GM19099 (cell line): ENCODE measurements around the gene ENDOD1.

Experiments used
- POLR2A ChIP-seq: IDR thresholded peaks from 3 replicates; pipeline ENCODE4 v1.6.1; 2011; ENCODE audit warnings: low read depth; ENCODE audit not compliant: insufficient read length; ENCODE audit errors: extremely low read depth

The ENDOD1 gene

DNA sequence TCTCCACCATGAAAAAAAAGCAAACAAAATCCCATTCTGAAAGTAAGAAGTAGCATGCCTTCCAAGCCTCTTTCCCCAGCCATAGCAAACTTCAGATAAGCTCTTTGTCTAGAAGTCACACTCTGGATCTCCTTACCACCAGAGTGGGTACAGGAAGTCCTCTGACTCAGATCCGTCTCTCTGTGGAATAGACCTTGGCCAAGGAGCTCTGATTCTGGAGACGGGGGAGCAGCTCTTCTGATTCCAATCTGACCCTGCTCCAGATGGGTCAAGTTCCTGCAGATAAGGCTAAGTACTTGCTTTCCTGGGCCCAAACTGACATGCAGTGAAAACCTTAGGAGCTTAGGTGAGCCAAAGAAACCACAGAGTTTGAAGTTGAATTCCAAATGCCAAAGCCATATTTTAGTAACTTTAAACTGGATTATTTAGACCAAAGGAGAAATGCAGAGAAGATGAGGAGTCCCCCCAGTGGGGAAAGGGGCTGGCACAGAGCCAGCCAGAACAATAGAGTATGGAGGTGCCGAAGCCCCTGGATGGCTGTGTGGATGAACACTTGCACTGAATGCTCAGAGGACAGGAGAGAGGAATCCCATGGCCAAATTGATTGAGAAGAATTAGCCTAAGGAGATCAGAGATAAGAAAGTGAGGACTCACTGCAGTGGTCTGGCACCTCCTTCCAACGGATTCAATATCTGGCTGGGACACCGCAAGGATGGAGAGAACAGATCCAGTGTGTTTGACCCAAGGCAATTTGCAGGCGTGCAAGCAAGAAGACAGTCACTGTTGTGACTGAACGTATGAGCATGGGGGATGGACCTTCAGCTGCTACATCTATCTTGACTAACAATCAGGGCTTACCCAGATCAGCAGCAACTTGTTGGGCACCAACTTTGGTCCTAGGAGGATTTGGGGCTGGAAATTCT is 54.9 kb downstream of the ENDOD1 start:
- no peak for TF ChIP-seq POLR2A

DNA sequence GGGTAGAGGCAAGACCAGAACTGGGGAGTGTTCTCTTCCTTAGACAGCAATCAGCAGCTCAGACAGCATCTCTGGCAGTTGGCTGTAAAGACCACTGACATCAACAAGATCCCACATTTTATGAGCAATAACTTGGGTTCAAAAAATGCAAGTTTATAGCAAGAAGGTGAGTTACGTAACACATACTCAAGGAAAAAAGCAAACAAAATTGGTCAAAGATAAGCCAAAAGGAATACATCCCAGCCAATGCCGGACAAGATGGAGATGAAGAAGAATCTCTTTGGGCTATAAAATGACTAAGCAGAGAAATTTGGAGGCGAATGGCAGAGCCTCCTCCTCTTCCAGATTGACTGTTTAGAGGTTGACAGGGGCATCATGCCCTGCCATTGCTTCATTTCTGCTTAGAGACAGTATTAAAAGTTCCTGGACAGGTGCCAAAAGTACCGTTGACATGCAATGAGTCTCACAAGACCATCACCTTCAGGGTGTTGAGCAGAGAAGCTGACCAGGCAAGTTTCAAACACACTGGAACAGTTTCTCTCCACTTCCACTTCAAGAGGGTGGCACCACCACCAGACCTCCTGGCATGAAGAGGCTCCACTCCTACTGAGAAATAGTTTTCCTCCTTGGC is 55.9 kb downstream of the ENDOD1 start:
- TF ChIP-seq POLR2A: no peak

DNA sequence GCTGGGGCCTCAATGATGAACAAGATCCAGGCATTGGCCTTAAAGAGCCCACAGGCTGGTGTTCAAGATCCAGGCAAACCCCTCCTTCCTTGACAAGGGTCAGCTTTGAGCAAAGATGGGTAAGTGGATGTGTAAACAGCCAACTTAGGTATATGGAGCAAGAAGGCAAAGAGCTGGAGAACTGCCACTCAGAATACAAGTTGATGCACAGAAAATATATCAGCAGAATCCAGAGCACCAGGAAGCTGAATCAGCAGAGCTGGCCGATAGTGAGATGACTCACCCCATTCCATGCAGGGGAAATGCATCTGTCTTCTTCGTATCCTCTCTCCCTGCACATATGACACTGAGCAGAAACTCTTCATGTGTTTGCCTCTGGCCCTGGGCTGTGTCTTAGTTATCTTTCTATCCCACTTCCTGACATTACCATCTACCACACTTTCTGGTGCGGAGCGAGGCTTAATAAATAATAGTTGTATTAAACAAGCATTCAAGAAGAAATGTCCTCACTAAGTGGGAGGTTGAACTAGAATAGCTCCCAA is 57.8 kb downstream of the ENDOD1 start:
- no peak for TF ChIP-seq POLR2A

DNA sequence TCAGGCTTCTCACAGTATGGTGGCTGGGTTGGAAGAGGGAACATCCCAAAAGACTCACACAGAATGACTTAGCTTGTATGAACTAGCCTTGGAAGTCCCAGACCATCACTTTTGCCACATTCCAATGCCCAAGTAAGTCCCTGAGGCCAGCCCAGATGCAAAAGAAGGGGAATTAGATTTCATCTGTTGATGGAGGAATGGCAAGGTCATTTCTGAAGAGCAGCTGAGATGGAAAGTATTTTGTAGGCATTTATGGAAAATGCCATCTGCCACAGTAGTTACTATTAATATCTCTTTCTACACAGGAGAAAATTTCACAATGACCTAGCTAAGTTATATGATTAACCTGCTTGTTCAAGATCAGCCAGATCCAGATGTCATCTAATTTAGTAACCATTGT is 58.8 kb downstream of the ENDOD1 start:
- no peak for TF ChIP-seq POLR2A

DNA sequence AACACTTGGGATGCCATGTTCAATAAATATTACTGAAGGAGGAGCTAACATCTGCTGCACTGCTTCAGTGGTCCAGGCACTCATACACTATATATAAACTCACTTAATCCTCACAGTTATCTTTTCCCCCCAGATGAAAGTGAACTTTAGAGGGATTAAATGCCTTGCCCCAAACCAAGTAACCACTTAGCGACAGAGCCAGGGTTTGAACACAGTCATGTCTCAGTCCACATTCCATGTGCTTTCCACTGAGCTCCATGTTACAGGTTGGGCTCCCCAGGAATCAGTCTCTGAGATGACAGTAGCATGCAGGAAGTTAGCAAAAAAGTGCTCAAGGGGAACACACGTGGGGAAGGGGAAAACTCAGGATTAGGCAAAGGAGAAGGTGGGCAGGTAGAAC is 59.3 kb downstream of the ENDOD1 start:
- no peak for TF ChIP-seq POLR2A

DNA sequence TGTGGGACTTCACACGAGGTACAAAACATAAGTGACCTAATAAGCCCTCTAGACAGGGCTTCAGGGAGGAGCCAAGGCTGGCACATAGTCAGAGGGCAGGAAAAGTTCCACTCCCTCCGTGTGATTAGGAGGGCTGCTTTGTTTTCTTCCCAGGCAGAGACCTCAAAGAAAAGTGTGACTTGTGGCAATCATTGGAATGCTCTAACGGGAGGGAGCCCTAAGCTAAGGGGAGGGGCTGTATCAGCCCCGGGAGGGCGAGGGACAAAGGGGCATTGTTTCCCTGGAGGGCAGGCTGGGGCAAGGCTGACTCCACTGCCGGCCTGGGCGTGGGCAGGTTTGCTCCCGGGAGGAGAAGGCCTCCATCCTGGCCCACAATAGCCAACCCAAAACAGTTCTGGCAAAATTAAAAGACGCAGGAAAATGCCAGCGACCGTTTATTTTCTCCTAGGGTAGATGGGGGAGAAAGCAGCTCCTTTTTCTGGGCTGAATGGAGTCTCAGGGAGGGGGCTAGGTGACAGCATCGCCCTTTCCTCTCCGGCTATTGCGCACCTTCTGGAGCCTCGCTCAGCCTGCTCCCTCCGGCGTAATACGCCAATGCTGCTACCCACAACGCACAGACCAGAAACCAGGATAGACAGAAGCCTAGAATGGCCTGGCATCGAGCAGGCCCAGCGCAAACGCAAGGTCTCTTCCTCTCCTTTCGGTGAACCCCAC is 60.2 kb downstream of the ENDOD1 start:
- TF ChIP-seq POLR2A: no peak

DNA sequence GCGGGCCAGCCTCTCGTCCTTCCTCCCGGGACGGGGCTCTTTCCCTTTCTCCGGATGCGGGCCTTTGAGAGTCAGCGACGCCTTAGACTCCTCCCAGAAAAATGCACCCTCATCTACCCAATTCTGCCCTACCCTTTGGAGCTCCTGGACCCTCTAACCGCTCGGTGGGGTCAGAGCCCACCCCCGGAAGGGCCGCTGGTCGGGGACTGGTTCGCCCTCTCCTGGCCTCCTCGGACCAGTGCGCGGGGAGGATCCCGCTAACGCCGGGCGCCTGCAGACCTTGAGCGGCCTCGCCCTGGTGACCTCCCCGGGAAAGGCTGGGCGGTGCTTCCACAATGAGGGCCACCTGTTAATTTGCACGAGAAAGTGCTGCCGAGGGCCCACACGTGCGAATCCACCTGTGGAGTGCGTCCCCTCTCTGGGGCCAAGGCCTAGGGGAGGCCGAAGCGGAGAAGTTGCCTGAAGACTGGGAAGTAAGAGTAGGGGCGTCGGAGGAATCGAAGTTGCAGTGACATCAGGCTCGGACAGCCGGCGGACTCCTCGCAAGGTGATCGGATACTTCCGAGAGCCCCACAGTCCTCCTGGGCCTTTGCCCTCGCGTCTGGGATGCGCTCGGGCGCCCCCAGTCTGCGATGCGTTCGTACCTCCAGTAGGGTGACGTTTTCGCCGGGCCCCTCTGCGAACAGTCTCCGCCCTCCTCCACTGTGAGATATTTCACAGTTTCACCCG is 61.5 kb downstream of the ENDOD1 start:
- TF ChIP-seq POLR2A: peak; percentile 79

DNA sequence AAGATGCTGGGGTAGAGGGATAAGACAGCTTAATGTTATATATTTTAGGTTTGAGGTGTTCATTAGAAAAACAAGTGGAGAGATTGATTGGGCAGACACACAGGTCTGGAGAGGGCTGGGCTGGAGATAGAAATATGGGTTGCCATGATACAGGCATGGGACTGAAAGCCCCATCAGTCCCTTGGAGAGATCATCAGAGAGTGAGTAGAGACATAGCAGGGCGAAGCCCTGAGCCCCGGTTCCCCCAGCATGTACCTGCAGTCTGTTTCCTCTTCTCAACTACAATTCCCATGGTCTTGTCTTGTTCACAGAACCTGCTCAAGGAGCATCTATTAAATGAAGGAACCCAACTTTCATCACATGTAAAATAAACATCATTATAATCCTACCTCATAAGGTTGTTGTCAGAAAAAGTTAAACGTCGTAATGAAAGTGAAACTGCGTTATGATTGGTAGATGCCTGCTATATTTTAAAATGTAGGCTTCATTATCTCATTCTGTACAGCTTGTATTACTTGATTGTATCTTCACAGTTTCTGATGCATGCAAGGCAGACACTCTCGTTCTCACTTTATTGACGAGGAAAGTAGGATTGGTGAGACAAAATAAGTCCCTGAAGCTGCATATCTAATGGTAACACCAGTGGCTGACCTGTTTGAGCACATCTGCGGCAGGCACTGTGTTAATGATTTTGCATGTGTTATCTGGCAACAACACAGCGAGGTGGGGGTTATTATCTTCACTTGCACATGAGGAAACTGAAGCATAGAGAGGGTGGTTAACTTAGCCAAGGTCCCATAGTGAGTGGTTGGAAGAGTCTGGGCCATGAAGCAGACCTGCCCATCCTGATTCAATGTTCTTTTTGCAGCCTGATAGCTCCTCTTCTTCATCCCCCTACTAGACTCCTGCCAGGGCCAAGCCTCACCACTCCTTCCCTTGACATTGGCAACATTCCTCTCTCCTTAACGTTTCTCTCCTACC is 63.5 kb downstream of the ENDOD1 start:
- no peak for TF ChIP-seq POLR2A

DNA sequence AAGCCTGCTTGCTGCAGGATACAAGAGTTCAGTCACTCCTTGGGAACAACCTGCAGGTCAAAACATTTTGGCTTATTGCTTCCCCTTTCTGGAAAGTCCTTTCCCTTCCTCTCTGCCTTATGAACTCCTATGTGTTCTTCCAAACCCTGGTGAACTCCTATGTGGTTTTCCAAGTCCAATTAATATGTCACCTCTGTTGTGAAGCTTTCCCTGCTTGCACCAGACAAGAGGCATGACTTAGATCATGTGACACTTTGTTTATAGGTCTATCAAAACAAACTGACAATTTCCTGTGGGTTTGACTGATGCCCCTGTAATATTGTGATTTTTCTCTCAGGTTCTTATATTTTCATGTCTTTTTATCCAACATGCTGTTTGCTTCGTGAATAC is 64.2 kb downstream of the ENDOD1 start:
- no peak for TF ChIP-seq POLR2A

DNA sequence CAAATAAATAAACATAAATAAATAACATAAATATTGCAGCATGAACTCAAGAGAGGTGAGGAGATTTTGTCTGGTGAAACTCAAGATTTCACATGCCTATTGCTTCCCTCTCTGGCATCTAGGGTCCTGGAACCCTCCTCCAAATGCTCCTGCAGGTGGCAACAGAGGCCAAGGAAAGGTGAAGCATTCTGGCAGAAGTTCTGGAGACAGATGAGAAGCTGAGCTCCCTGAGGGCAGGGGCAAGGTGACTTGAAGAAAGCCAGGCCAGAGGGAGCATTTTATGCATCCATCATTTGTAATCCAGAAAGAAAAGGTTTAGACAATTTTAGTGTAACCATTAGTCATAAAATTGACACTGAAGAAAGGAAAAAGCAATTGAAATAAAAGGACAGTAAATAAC is 64.9 kb downstream of the ENDOD1 start:
- no peak for TF ChIP-seq POLR2A

DNA sequence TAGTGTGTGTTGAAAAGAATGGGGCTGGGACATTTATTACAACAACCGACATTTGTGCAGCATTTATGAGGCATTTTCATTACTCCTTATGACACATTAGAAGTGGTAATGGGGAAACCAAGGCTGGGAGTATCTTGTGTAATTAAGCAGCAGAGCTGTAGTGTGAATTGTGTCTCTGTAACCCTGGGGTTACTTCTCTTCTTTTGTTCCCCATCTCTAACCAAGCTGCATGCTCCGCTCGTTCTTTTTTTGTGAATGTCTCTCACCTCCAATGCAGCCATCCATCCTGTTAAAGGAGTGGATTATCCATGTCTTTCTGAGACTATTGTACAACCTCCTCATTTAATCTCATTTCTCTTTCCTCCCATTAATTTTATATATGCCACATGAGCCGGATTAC is 65.7 kb downstream of the ENDOD1 start:
- no peak for TF ChIP-seq POLR2A

DNA sequence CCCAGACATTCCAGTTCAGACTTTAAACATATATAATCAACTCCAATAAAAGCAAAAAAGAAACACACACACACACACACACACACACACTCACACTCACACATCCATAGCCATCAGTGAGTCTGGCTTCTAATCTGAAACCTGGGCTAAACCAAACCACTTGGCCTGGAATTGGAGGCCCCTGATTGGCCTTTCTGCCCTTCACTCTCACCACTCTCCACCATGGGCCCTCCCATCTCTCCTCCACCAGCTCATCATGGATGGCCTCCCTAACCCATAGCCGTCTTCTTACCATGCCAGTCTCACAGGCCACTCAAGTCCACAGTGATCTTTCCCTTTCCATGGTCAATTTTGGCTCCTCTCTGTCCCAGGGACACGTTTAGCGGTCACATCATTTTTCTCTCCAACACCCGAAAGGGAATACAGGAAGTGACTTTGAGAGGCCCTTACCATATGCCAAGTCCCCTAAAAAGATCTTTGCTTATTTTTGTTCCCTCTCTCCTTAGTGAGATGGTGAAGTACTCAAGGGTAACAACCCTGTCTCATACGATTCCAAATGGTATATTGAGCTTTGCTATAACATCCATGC is 66.6 kb downstream of the ENDOD1 start:
- TF ChIP-seq POLR2A: no peak

DNA sequence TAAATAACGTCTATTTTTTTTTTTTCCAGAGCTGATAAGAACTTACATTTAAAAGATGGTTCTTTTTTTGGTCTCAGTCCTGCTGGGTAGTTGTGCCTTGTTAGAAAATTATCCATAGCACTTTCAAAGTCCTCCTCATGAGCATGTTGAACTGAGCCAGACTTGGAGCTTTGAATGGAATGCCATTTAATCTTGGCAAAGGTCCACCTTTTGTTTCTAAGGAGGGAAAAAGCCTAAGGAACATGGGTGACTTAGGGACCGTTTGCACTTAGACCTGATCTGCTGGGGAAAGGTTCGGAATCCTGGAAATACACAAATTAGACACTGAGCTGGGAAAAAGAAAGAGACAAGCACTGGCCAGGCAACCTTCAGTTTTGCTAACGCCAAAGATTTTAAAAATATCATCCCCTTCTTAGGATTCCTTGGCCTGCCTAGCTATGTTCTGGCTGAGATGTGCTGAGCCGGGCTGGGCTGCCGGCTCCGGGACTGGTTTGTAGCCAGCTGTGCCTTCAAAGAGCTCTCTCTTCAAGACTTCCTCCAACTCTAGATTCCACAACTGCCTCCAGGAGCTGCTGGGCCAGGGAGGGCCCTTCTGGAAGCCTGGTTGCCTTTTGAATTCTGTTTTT is 67.4 kb downstream of the ENDOD1 start:
- no peak for TF ChIP-seq POLR2A

DNA sequence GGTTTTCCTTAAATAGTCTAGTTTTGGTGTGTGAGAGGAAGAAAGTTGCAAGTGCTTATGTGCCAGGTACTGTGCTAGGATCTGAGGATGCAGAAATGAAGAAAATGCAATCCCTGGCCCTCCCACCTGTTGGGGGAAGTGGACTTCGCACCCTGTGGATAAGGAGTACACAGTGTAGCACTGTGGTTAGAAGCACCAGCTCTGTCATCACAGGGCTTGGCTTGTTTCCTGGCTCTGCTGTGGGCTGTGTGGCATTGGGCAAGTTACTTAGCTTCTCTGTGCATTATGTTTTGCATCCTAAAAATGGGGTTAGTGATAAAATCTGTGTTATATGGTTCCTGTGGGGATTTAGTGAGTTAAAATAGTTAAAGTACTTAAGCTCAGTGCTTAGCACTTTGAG is 68.2 kb downstream of the ENDOD1 start:
- no peak for TF ChIP-seq POLR2A
